Vagina (tissue), 2 donors: ENCODE measurements around the gene RANBP10.

Experiments used
- POLR2A ChIP-seq, 2 donors: fragments of 450-650 bp; IDR thresholded peaks; one replicate each; pipeline ENCODE4 v1.6.1; 2017; ENCODE audit warnings: antibody characterized with exemption in 2 of 2, mild to moderate bottlenecking in 2 of 2, moderate library complexity in 2 of 2
- POLR2AphosphoS5 ChIP-seq, 2 donors: sonication (generic); formaldehyde crosslinking; IDR thresholded peaks; one replicate each; pipeline ENCODE4 v1.9.0; 2017; ENCODE audit warnings: antibody characterized with exemption in 2 of 2, mild to moderate bottlenecking in 2 of 2, low read depth in 1 of 2; ENCODE audit not compliant: insufficient read depth in 1 of 2
- TF ChIP-seq, protein P1 (sequence below), 3 experiments: fragments of 450-650 bp in 2 of 3; fragments of 200-600 bp in 1 of 3; sonication (generic) in 1 of 3; IDR thresholded peaks; one replicate each; pipeline ENCODE4 v1.5.1; 2017 to 2019; ENCODE audit warnings: antibody characterized with exemption in 3 of 3, mild to moderate bottlenecking in 2 of 3, moderate library complexity in 2 of 3

DNA sequence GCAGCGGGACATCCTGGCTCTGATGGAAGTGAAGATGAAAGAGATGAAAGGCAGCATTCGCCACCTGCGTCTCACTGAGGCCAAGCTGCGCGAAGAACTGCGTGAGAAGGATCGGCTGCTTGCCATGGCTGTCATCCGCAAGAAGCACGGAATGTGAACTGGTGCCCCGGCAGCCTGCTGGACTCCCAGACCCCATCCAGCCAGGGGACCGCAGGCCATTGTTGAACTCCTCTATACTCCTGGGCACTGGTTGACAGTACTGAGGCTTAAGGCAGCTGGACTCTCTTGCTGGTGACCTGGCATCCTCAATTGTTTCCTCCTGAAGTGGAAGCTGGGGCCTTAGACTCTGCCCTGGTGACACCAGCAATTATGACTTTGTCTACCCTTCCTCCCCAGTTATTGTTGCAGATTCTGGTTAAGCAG is 37.0 kb upstream of the RANBP10 start:
- TF ChIP-seq, protein P1, sequence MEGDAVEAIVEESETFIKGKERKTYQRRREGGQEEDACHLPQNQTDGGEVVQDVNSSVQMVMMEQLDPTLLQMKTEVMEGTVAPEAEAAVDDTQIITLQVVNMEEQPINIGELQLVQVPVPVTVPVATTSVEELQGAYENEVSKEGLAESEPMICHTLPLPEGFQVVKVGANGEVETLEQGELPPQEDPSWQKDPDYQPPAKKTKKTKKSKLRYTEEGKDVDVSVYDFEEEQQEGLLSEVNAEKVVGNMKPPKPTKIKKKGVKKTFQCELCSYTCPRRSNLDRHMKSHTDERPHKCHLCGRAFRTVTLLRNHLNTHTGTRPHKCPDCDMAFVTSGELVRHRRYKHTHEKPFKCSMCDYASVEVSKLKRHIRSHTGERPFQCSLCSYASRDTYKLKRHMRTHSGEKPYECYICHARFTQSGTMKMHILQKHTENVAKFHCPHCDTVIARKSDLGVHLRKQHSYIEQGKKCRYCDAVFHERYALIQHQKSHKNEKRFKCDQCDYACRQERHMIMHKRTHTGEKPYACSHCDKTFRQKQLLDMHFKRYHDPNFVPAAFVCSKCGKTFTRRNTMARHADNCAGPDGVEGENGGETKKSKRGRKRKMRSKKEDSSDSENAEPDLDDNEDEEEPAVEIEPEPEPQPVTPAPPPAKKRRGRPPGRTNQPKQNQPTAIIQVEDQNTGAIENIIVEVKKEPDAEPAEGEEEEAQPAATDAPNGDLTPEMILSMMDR (IDR thresholded peaks at IDR 0.05): no peak
- TF ChIP-seq POLR2AphosphoS5 (IDR thresholded peaks at IDR 0.05; ENCODE audit: insufficient read depth in 1 of 2, low read depth in 1 of 2): no peak
- no peak for TF ChIP-seq POLR2A (IDR thresholded peaks at IDR 0.05)
